ENCODE results near the gene ZBTB38. TPM values are rescaled to one million over a fixed set of nuclear protein-coding genes. Genes with fewer than 3 reads are reported as not detected.

The ZBTB38 gene
- total RNA-seq, 1 donor from 2014 or later = 64.6 TPM

DNA sequence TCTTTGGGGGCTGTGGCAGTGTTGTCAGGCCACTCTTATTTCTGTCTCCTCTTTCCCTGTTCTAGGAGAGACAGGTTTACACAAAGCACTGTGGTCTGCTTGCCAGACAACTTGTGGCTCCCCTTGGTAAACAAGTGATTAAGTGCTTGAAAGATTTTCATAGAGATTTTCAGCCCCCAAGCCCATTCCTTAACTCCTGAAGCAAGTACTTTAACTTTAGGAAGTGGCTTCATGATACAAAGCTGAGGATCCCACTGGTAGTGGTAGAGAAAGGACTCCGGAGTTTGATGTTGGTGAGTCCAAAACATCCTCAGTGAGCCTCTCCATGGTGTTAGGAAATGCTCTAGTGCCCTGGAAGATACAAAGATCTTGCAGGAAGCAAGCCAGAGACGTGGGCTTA, 12.0 kb downstream of the ZBTB38 start:
- TF ChIP-seq, protein P1, sequence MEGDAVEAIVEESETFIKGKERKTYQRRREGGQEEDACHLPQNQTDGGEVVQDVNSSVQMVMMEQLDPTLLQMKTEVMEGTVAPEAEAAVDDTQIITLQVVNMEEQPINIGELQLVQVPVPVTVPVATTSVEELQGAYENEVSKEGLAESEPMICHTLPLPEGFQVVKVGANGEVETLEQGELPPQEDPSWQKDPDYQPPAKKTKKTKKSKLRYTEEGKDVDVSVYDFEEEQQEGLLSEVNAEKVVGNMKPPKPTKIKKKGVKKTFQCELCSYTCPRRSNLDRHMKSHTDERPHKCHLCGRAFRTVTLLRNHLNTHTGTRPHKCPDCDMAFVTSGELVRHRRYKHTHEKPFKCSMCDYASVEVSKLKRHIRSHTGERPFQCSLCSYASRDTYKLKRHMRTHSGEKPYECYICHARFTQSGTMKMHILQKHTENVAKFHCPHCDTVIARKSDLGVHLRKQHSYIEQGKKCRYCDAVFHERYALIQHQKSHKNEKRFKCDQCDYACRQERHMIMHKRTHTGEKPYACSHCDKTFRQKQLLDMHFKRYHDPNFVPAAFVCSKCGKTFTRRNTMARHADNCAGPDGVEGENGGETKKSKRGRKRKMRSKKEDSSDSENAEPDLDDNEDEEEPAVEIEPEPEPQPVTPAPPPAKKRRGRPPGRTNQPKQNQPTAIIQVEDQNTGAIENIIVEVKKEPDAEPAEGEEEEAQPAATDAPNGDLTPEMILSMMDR (IDR thresholded peaks at IDR 0.05) = no peak
- Mint-ChIP-seq H3K4me1 (ENCODE audit: low read depth) (peaks cover 20% of the 10 kb centered on the region), H3K27ac (ENCODE audit: unreplicated experiment) (no peak overlapping the region), H3K36me3 (ENCODE audit: low read depth) (peaks cover 28% of the 10 kb centered on the region), H3K4me3 (ENCODE audit: unreplicated experiment) (no peak overlapping the region), H3K9me3 (ENCODE audit: low read depth) (no peaks in the 10 kb centered on the region), H3K27me3 (ENCODE audit: low read depth) (no peaks in the 10 kb centered on the region)
- no peak for DNase-seq (ENCODE audit: low spot score)

DNA sequence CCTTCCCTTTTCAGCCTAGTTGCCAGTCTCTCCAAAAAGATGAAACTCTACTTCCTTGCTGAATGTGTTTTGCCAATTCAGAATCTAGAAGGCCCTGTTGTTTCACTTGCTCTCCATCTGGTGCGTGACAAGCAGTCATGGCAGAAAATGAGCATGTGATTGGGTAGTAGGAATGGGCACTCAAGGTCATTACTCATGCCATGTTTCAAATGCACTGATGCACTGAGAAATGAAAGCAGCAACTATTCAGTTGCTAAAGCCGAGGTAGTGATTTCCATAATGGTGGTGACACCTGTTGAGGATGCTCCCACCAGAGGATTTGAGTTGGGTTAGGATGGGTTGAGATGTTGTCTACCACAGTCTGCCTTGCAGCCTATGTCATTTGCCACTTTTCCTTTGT, 12.7 kb downstream of the ZBTB38 start:
- no peaks in the 10 kb centered on the region for H3K27me3 Mint-ChIP-seq (ENCODE audit: low read depth)
- H3K9me3 Mint-ChIP-seq (ENCODE audit: low read depth) = no peaks in the 10 kb centered on the region
- H3K4me3 Mint-ChIP-seq (ENCODE audit: unreplicated experiment) = no peak overlapping the region
- peaks cover 27% of the 10 kb centered on the region for H3K4me1 Mint-ChIP-seq (ENCODE audit: low read depth)
- H3K36me3 Mint-ChIP-seq (ENCODE audit: low read depth) = peaks cover 23% of the 10 kb centered on the region
- TF ChIP-seq, protein P1 (IDR thresholded peaks at IDR 0.05) = no peak
- DNase-seq (ENCODE audit: low spot score) = no peak
- H3K27ac Mint-ChIP-seq (ENCODE audit: unreplicated experiment) = no peak overlapping the region

DNA sequence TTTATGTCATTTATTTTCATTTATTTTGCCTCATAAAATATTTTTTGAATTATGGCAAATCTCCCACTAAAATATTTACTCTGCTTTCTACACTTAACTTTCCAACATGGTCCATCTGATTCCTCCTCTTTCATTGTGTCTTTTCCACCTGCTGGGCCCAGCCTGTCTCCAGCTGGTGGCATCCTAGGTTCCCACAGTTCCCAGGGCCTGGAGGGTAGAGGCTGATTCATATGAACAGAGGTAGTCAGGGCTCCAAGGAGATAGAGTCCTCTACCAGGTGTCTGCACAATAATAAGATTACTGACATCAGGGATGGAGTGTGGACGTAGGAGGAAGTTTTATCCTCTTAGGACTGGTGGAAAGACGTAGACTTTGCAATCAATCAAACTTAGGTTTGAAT, 14.3 kb downstream of the ZBTB38 start:
- H3K9me3 Mint-ChIP-seq (ENCODE audit: low read depth) = no peaks in the 10 kb centered on the region
- H3K27me3 Mint-ChIP-seq (ENCODE audit: low read depth) = no peaks in the 10 kb centered on the region
- no peak overlapping the region for H3K4me3 Mint-ChIP-seq (ENCODE audit: unreplicated experiment)
- H3K36me3 Mint-ChIP-seq (ENCODE audit: low read depth) = peaks cover 15% of the 10 kb centered on the region
- peaks cover 32% of the 10 kb centered on the region for H3K4me1 Mint-ChIP-seq (ENCODE audit: low read depth)
- TF ChIP-seq, protein P1 (IDR thresholded peaks at IDR 0.05) = no peak
- no peak for DNase-seq (ENCODE audit: low spot score)
- no peak overlapping the region for H3K27ac Mint-ChIP-seq (ENCODE audit: unreplicated experiment)

DNA sequence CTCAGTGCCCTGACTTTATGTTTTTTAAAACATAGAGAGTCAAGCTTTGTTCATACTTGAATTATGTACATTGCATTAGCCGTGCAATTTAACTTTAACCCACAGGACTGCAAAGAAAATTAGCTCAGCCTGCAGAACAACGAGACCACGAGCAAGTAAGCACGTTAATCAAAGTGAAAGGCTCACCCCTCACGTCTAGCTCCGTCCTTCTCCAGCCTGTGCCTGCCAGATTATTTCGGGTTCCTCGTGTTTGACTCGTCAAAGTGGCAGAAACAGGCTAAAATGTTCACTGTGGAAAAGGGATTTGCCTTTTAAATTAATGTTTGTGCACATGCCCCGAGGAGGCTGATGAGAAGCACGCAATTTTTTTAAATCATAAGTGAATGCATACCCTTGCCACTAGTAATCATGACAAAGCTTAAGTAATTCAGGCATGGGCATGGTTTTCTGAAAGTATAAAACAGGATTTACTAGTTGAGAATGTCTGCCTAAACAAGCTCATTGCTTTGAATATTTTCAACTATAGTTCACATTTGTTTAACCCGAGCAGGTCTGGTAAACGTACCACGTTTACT, 15.3 kb downstream of the ZBTB38 start:
- Mint-ChIP-seq H3K27me3 (ENCODE audit: low read depth) (no peaks in the 10 kb centered on the region), H3K4me3 (ENCODE audit: unreplicated experiment) (no peak overlapping the region), H3K9me3 (ENCODE audit: low read depth) (no peaks in the 10 kb centered on the region), H3K36me3 (ENCODE audit: low read depth) (peaks cover 13% of the 10 kb centered on the region), H3K27ac (ENCODE audit: unreplicated experiment) (no peak overlapping the region), H3K4me1 (ENCODE audit: low read depth) (peaks cover 34% of the 10 kb centered on the region)
- TF ChIP-seq, protein P1 (IDR thresholded peaks at IDR 0.05) = no peak
- DNase-seq (ENCODE audit: low spot score) = no peak

DNA sequence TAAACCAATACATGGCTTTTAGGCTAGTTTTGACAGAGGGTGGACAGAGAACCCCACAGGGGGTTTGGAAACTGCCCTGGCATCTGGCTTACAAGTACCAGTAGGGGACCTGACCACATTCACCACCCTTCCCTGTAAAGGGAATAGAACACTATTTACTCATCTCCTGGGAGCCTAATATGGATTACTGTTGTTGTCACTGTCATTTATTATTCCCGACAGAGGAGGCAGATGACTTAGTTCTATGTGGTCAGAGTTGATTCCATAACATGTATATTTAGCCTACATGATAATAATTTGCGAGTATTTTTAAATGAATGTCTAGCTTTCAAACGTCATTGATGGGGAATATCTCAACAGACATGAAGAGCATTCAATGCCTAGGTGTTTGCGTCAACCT, 15.9 kb downstream of the ZBTB38 start:
- H3K27me3 Mint-ChIP-seq (ENCODE audit: low read depth) = no peaks in the 10 kb centered on the region

More for the DNA sequence above, 15.9 kb downstream of the ZBTB38 start:
- TF ChIP-seq, protein P1 (IDR thresholded peaks at IDR 0.05) = no peak
- Mint-ChIP-seq H3K9me3 (ENCODE audit: low read depth) (no peaks in the 10 kb centered on the region), H3K27ac (ENCODE audit: unreplicated experiment) (no peak overlapping the region), H3K4me1 (ENCODE audit: low read depth) (peaks cover 39% of the 10 kb centered on the region), H3K36me3 (ENCODE audit: low read depth) (peaks cover 13% of the 10 kb centered on the region), H3K4me3 (ENCODE audit: unreplicated experiment) (no peak overlapping the region)
- no peak for DNase-seq (ENCODE audit: low spot score)

Data from chondrocyte (in vitro differentiated cells).